Stimulated activated CD4-positive, alpha-beta T cell treated with anti-CD3 and anti-CD28 coated beads, Interleukin-2, amount 100 ng/mL, for 24 hours (primary cell): ENCODE results near the gene MINDY4.

ENCODE experiments used
- DNase-seq, 2 donors: peaks; one replicate each; pipeline ENCODE4 v3.0.0-alpha.2; 2020

Gene MINDY4

DNA sequence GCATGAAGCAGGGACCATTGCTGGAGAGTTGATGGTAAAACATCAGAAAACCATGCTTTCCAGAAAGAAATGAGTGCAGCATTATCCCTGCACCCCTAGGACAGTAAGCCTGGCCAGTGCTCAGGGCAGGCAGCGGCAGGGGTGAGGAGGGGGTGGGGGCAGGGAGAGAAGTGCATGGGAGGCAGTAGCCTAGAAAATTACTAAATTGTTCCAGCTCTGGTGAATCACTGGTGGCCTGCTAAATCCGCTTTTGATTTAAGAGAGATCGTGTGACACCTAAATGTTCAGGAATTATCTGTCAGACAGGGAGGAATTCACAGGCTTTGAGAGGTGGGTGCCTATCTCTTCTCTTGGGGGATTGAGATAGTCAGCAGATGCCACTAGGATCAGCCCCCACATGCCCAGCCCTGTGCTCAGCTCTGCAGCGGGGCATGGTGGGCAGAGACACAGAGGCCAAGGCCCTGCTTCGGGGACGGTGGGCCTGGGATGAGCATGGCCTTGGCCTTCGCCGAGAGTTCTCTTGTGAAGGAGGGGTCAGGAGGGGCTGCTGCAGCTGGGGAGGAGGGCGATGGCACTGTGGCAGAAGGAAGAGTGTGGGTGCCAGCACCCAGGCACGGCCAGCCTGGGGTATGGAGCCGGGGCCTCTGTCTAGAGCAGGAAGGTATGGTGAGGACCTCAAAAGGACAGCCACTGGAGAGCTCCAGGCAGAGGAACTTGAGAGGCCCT lies 135.5 kb downstream of the MINDY4 start:
- DNase-seq = no peak

DNA sequence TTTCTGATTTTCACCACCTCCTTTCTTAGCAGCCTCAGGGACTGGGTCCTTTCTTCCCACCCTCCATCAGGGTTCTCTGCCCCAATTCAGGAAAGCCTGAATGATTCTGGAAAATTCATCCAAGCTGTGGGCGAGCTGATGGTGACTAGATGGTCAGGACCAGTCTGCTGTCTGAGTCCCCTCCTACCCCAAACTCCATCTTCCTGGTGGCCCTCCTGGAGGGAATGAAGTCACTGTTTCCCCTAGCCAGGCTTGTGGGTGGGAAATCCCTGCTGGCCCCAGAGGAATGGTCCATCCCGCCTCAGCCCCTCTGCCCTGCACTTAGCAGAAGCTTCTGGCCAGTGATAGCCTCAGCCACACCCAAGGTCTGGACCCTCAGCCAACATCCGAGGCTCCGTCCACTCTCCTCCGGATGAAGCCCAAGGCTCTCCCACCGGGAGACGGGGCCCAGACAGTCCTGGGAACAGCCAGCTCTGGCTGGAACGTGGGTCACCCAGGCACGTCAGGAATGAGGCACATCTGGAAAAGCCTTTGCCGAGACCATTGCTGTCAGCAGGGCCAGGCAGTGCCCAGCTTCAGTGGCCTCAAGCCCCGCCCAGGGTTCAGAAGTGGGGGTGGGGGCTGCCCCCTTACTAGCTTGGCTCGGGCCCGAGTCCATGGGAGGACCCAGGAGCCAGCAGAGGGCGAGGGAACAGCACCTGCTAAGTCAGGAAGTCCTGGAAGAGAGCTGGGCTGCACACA lies 136.5 kb downstream of the MINDY4 start:
- DNase-seq = no peak

DNA sequence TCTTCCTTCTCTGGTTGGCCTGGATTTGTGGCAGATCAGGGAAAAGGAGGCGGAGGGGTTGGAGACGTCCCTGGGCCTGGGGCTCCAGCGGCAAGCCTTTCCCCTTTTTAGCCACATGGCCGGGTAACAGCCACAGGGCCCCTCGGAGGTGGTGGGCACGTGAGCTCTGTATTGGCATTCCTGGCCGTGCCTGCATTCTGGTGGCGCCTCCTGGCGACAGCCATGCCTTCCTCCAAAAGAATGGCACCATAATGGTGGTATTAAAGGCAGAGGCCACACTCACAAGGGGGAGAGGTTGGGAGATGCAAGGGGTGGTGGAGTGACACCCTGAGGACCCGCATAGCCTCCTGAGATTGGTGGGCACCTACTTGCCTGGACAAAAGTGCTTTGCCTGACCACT lies 137.5 kb downstream of the MINDY4 start:
- DNase-seq = no peak

DNA sequence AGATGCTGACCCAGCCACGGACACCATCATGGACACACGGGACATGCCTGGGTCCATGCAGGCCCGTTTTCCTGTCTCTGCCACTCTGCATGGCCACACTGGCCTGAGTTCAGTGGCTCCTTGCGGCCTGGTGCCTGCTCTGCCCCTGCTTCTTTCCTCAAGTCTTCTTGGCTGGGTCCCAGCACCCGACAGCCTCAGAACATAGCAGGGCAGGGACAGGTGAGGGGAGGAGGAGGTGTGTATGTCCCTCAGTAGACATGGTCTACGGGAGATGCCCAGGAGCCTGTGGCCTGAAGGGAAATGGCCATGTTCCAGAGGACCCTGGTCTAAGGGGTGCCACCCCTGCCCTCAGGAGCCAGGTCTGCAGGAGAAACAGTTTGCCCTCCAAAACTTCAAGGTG lies 138.2 kb downstream of the MINDY4 start:
- no peak for DNase-seq

DNA sequence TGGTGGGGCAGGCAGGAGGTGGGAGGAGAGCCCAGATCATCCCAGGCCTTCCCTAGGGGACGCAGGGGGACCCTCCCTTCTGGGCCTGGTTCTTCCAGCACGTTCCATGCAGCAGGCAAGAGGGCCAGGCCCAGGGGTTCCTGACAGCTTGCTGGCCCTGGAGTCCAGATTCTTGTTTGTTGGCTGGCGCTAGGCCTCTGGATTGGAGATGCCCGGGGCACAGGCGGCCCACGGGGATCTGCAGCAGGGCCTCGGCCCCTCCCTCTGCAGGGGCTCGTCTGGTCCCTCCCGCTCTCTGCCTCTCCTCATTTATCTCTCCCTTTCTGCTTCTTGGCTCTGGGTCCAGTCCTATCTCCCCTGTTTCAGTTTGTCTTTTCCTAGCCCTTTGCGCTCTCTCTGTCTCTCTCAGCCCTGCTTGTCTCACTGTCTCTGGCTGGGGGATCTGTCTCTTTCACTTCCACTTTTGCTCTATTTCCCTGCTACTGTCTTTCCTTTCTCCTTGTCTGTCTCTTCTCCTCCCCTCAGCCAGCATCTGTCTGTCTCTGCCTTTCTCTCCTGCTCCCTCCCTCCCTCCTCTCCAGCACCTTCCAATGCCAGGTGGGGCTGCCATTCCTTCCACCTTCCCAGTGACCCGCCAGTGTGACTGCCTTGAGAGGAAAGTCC lies 139.3 kb downstream of the MINDY4 start:
- no peak for DNase-seq

DNA sequence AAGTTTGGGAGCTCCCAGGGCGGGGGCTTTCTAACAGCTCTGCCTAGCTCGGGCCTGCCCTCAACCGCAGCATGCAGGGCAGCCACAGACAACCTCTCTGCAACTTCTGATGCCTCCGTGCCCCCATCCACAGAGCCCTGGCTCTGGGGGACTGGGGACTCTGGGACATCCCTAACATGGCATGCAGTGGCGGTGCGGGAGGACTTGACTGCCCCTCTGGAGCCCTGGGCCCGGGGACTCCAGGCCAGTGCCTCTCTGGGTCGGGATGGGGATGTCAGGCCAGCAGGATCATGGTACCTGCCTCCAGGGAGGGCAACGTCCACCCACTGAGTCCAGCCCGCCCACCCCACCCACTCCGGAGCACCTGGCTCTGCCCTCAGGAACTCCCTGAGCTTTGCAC lies 139.9 kb downstream of the MINDY4 start:
- DNase-seq = no peak

DNA sequence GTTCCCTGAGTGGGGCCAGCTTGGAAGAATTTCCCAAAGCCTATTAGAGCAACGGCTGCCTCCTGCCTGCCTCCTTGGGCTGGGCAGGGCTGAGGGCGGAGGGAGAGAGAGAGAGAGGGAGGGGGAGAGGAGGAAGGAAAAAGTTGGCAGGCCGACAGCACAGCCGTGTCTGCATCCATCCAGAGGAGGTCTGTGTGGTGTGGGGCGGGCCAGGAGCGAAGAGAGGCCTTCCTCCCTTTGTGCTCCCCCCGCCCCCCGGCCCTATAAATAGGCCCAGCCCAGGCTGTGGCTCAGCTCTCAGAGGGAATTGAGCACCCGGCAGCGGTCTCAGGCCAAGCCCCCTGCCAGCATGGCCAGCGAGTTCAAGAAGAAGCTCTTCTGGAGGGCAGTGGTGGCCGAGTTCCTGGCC lies 140.3 kb downstream of the MINDY4 start, which contains the start of gene AQP1:
TSS of gene AQP1 (plus strand) at position 293 of the 409 bp plus-strand sequence. CDS start at position 350, 57 bp downstream.
- no peak for DNase-seq

DNA sequence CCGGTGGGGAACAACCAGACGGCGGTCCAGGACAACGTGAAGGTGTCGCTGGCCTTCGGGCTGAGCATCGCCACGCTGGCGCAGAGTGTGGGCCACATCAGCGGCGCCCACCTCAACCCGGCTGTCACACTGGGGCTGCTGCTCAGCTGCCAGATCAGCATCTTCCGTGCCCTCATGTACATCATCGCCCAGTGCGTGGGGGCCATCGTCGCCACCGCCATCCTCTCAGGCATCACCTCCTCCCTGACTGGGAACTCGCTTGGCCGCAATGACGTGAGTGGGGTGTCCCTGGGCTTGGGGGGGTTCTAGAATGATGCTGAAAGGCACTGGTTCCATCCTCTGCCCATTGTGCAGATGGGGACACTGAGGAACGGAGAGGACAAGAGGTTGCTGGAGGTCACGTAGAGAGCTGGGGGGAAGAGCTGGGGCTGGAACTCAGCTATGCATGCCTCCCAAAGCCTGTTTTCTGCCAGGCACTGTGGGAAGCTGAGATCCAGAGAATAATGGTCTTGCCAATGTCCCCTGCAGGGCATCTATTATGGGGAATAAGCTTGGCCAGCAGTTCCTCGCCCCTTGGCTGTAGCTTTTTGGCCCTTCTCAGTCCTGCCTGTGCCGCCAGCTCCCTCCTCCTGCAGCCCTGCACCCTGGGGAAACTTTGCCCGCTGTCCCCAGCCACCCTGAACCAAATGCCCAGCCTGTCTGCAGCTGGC lies 141.0 kb downstream of the MINDY4 start:
- no peak for DNase-seq

DNA sequence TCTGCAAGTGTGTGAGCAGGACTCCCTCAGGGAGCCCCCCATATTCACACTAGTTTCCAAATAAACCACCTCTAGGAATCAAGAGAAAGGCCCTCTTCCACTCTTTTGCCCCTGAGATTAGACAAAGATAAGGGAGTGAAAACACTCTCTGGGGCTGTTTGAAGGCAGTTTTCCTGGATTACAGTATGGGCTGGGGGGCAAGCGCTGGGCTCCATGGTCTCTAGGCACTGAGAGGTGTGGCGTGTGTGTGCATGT lies 141.4 kb downstream of the MINDY4 start:
- no peak for DNase-seq

DNA sequence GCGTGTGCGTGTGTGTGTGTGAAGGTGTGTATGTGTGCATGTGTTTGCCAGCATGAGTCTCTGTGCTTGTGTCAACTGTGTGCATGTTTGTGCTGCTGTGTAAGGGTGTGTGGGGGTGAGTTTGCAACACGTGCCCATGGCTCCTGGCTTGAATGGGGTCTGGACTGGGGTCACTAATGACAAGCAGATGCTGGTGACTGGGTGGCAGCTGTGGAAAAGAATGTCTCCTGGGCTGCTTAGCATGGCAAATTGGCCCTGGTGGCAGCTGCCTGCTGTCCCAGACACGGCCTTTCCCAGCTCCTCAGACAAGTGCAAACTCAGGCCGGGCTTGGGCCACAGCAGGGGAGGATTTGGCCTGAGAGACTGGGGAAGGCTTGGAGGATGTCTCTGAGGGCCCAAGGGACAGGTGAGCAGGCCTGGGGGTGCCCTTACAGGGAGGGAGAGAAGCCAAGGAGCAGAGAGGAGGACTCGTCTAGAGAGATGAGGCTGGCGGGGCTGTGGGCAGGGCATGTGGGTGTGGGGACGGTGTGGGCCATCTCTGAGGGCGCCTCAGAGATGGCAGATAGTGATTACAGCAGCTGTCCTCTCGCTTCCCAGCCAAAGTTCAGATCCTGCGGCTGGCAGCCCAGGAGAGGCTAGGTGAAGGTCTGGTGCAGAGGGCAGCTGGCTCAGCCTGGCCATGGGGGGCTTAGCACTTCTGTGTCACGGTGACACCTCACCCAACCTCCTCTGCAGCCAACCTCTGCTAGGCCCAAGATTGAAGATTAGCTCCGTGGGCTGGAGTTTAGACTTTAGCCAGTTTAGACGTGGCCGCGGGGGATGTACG lies 142.0 kb downstream of the MINDY4 start:
- DNase-seq = no peak

DNA sequence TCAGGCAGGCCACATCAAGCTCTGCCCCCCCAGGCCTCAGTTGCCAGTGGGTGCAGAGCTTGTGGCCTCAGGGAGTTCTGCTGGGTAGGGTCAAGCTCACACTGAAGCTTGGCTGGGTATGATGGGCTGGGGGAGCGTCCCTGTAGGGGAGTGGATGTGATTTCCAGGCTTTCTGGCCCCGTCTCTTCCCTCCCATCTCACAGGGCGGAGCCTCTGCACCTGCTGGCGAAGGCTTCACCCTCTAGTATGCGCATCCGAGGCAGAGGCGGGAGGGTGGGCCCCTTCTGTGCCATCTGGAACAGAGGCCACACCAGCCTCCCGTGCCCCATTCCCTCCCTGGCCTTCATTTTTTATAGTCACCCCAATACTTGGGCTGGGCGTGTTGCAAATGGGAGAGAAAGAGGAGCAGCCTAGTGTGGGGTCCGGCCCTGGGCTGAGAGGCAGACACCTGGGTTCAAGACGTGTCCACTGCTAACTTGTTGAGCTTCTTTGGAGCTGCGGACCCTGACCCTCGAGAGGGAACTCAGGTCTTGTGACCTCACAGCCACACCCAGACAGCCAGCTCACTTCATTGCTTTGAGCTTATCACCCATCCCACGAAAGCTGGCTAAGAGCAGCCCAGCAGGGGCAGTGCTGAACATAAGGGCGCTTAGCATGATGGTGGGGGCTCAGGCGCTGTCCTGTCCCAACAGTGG lies 142.8 kb downstream of the MINDY4 start:
- DNase-seq = no peak

DNA sequence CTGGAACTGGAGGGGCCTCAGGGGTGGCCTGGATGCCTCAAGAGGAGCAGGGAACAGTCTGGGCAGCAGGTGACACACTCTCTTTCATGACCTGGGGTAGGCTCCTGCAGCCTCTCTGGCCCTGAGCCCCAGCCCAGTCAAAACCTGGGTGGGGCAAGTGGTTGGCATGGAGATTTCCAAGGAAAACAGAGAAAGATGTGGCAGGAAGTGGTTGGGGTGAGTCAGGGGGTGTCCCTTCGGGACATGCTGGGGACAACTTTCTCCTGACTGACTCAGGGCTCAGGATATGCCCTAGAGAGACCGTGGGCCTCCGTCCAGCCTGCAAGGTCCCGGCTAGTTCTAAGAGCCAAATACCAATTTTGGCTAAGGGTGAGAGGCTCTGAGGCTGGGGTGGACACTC lies 143.4 kb downstream of the MINDY4 start:
- DNase-seq = no peak

DNA sequence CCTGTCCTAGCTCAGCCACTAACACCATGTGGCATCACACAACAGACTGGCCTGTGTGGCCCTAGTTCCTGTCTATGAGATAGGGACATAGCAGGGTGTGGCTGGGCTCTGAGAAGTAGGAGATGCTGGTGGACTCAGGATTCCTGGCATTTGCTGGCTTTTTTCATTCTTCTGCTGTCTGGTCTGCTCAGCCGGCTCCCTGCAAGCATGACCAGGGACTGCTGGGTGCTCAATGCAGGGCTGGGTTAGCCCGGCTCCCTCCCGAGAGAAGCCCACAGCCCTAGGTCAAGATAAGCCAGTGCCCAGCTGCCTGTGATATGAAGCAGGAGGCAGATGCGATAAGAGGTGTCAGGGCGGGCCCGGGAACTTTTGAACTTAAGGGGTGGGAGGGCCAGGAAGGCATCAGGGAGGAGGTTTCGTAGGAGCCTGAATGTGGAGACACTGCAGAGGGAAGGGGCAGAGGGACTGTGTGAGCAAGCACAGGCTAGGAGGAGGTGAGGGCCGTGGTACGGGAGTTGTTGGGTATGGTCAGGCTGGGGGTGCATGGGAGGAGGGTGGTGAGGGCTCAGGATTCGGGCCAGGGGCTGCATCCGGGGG lies 143.9 kb downstream of the MINDY4 start:
- DNase-seq = no peak

DNA sequence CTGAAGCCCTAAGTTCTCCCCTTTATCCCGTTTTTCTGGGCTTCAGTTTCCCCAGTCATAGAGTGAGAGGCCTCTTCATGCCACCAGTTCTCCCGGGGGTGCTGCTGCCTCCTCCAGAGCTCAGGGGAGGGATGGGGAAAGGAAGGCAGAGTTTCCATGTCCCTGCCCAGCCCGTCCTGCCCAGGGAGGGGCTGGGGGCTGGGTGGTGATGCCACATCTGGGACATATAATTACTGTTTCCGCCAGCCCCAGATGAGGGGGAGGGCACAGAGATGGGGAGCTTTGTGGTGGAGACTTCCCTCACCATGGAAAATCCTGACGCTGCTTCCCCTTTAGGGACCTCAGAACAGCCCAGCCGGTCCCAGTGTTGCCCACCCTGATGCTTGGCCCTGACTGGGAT lies 144.5 kb downstream of the MINDY4 start:
- DNase-seq = no peak

DNA sequence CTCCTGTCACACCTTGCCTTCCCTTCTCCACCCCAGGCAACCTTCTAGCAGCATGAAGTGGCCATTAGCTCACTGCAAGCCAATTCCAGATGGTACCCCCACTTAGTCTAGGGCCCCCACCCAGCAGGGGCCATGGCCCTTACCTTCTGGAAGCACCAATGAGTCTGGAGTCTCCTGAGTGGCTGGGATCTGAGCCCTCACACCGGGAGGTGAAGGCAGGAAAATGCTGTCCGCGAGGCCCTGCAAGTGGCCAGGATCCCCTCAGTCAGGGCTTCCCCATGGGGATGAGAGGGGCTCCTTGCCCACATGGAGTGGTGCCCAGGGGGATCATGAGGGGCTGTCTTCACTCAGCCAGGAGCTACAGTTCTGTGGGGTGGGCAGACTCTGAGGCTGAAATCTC lies 145.0 kb downstream of the MINDY4 start:
- no peak for DNase-seq

DNA sequence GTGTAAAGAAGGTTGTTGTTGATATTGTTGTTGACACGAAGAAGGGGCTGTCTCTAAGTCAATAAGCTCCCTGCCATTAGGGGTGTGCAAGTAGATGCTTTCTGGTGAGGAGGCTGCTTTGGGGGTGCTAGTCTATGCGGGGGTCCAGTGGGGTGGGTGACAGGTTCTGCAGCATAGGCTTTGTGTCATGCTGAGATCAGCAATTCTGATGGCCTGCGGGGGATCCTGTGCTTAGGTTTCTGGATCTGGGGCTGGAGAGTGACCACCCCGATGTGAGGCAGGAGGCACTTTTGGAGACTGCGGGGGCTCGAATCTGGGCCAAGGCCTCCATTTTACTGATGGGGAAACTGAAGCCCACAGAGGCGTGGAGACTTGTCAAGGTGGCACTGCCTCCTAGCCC lies 145.6 kb downstream of the MINDY4 start:
- no peak for DNase-seq

DNA sequence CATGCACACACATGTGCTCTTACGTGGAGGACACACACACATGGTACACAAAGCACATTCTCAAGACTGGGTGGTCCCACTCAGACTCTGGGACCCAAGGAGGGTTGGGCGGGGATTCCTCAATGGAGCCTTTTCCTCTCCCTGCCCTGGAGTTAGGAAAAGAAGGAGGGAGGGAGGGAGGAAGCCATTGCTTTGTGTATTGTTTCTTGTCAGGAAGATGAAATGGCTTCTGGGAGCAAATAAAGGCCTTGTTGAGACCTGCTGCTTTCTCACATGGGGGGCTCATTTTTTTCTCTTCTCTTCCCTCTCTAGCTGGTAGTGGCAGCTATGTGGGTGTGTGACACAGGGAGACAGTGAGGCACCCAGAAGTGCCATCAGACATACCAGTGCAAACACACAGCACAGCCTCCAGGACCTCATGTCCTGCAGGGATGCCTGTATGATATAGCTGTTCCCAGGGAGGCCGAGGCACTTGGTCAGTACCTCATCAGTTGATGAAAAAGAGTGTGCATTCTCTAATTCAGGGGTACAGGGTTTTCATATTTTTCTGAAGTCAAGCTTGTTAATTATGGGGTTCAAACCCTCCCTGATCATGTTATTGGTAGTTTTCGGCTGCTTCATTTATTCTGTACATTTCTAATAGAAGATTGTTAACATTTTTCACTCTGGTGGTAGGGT lies 146.1 kb downstream of the MINDY4 start:
- no peak for DNase-seq

DNA sequence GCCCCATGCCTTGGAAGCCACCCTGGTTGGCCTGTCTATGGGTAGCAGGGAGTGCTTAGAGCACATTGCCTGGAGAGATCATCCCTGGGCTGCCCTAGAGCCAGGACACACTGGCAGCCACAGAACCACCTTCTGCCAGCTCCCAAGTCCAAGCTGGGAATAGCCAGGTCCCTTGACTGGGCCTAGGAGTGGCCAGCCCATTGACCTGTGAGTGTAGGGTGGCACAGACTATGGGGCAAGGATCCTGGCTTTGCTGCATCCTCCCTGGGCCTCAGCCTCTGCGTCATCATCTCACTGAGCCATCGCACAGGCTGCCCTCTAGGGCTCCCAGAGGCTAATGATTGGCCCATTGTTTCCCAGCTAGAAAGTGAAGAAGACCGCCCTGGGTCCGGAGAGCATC lies 147.5 kb downstream of the MINDY4 start:
- DNase-seq = no peak

DNA sequence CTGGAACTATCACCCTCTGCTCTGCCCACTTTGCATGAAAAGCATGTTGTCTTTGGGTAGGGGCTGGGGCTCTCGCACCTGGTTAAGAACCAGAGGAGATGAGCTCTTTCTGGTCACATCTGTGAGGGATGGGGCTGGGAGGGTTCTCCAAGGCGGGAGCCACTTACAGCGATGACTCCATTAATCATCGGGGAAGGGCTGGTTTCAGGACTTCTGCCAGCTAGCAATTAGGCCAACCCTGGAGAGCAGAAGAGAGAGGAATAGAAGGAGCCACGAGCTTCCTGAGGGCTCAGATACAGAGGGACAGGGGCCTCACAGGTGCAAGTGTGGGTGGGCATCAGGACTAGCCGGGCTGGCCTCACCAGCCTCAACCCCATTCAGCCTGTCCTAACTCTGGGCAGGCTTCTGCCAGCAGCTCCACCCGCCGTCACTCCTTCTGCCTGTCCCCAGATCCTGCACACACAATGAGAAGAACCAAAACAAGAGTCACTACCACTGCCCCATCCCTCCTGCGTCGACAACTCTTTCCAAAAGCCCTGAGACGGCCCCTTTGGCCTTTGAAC lies 148.9 kb downstream of the MINDY4 start:
- no peak for DNase-seq
